Umbilical cord (tissue), 2 donors: Measurements from ENCODE around the gene C17orf113. TPM values are rescaled to one million over a fixed set of nuclear protein-coding genes. Genes with fewer than 3 reads are reported as not detected.
"Not testable (repeated sequence)": the region's sequence is repeated elsewhere in the genome, so short reads cannot be mapped to it uniquely, and the experiment has no call there.

Experiments used
- DNase-seq: peaks from one replicate; pipeline ENCODE4 v3.0.0-alpha.2; 2015; ENCODE audit warnings: low spot score
- total RNA-seq: library from RNA; depleted of rRNA; stranded (reverse); fragments of >200 nt; gene quantifications from one replicate; pipeline ENCODE4 v1.2.3, GENCODE V29; 2014; ENCODE audit warnings: low replicate concordance; ENCODE audit not compliant: insufficient read depth

The C17orf113 gene
- total RNA-seq, 1 donor from 2014 or later = 1.2 TPM

- no peak for DNase-seq
Measured at GRCh38 chr17:42042598-42043319, 7.6 kb downstream of the C17orf113 start.

GRCh38 chr17:42041619-42042018, 8.8 kb downstream of the C17orf113 start:
- DNase-seq = no peak

GRCh38 chr17:42040818-42041217, 9.6 kb downstream of the C17orf113 start:
- no peak for DNase-seq

- no peak for DNase-seq
Measured at GRCh38 chr17:42039794-42040763, 10.3 kb downstream of the C17orf113 start.

GRCh38 chr17:42038221-42038973, 12.0 kb downstream of the C17orf113 start:
- DNase-seq = no peak

- no peak for DNase-seq
Measured at GRCh38 chr17:42034059-42034458, 16.3 kb downstream of the C17orf113 start.

GRCh38 chr17:42031584-42031983, 18.8 kb downstream of the C17orf113 start:
- no peak for DNase-seq

GRCh38 chr17:42028791-42029127, 21.6 kb downstream of the C17orf113 start:
- no peak for DNase-seq

GRCh38 chr17:42027961-42028790, 22.2 kb downstream of the C17orf113 start:
- no peak for DNase-seq

GRCh38 chr17:42027590-42027889, 22.9 kb downstream of the C17orf113 start:
- no peak for DNase-seq

GRCh38 chr17:42026857-42027589, 23.4 kb downstream of the C17orf113 start:
- peak; percentile 44 for DNase-seq

- no peak for DNase-seq
Measured at GRCh38 chr17:42025936-42026335, 24.5 kb downstream of the C17orf113 start.

- DNase-seq = no peak
Measured at GRCh38 chr17:42025191-42025579, 25.2 kb downstream of the C17orf113 start.

GRCh38 chr17:42023524-42024349, 26.7 kb downstream of the C17orf113 start:
- DNase-seq = peak; percentile 32

GRCh38 chr17:42020845-42021244, 29.6 kb downstream of the C17orf113 start:
- DNase-seq = not testable (repeated sequence)

GRCh38 chr17:42019509-42020404, 30.6 kb downstream of the C17orf113 start, which contains the start of gene NKIRAS2:
Gene NKIRAS2, plus strand, starts transcription at chr17:42020090. Its CDS starts 1,488 bp downstream, at chr17:42021578.
- peak; percentile 92 for DNase-seq

- DNase-seq = no peak
Measured at GRCh38 chr17:42018988-42019387, 31.4 kb downstream of the C17orf113 start.

- no peak for DNase-seq
Measured at GRCh38 chr17:42018339-42018738, 32.1 kb downstream of the C17orf113 start.

GRCh38 chr17:42017866-42018200, 32.6 kb downstream of the C17orf113 start:
- no peak for DNase-seq
